Uterus (tissue), 4 donors: Measurements from ENCODE around the gene NDUFS6. TPM values are rescaled to one million over a fixed set of nuclear protein-coding genes. Genes with fewer than 3 reads are reported as not detected.

ENCODE experiments used
- DNase-seq, 2 donors: peaks; one replicate each; pipeline ENCODE4 v3.0.0-alpha.2; 2019 to 2020
- H3K27ac ChIP-seq, 2 donors: fragments of 200-600 bp; sonication (generic); 1 replicate in 1 of 2; 2 replicates in 1 of 2; pipeline ENCODE4 v1.5.1; 2016 to 2018
- H3K27me3 ChIP-seq, 2 donors: fragments of 200-600 bp; sonication (generic); one replicate each; pipeline ENCODE4 v1.5.1; 2018 to 2019; ENCODE audit warnings: control low read depth in 1 of 2
- H3K36me3 ChIP-seq, 2 donors: fragments of 200-600 bp; sonication (generic); one replicate each; pipeline ENCODE4 v1.5.1; 2019; ENCODE audit warnings: control low read depth in 1 of 2
- H3K4me1 ChIP-seq, 2 donors: fragments of 200-600 bp; sonication (generic); one replicate each; pipeline ENCODE4 v1.5.1; 2018 to 2019; ENCODE audit warnings: control low read depth in 1 of 2
- H3K4me3 ChIP-seq, 2 donors: fragments of 200-600 bp; sonication (generic); 1 replicate in 1 of 2; 2 replicates in 1 of 2; pipeline ENCODE4 v1.5.1; 2018 to 2019; ENCODE audit warnings: mild to moderate bottlenecking in 1 of 2
- H3K9me3 ChIP-seq, 2 donors: fragments of 200-600 bp; sonication (generic); one replicate each; pipeline ENCODE4 v1.5.1; 2019; ENCODE audit warnings: control low read depth in 1 of 2
- POLR2A ChIP-seq, 2 donors: fragments of 450-650 bp; IDR thresholded peaks; one replicate each; pipeline ENCODE4 v1.6.1; 2016; ENCODE audit warnings: antibody characterized with exemption in 2 of 2, mild to moderate bottlenecking in 1 of 2, moderate library complexity in 1 of 2
- intact Hi-C: fragments of 100-400 bp; cut with DNase I; formaldehyde crosslinking; loops from one replicate; pipeline ENCODE4 v1.15.1; 2023; ENCODE audit warnings: low total_unique reads
- total RNA-seq, 4 donors: library from RNA; depleted of rRNA in 3 of 4; stranded (reverse); fragments of >200 nt in 3 of 4; gene quantifications; one replicate each; pipeline versions ENCODE4 v1.1.0 to v1.2.4, GENCODE V29; 2014 to 2023
- TF ChIP-seq, protein P1 (sequence below), 4 experiments: fragments of 200-600 bp in 2 of 4; fragments of 450-650 bp in 2 of 4; sonication (generic) in 2 of 4; IDR thresholded peaks; one replicate each; pipeline ENCODE4 v1.5.1; 2016 to 2019; ENCODE audit warnings: antibody characterized with exemption in 4 of 4, mild to moderate bottlenecking in 2 of 4, moderate library complexity in 1 of 4
- donor health status: DM: yes; HTN: yes; CAD: no.

NDUFS6 gene
- total RNA-seq, 4 donors from 2014 or later: 8.5 to 17.9 (median 14.6) TPM

DNA sequence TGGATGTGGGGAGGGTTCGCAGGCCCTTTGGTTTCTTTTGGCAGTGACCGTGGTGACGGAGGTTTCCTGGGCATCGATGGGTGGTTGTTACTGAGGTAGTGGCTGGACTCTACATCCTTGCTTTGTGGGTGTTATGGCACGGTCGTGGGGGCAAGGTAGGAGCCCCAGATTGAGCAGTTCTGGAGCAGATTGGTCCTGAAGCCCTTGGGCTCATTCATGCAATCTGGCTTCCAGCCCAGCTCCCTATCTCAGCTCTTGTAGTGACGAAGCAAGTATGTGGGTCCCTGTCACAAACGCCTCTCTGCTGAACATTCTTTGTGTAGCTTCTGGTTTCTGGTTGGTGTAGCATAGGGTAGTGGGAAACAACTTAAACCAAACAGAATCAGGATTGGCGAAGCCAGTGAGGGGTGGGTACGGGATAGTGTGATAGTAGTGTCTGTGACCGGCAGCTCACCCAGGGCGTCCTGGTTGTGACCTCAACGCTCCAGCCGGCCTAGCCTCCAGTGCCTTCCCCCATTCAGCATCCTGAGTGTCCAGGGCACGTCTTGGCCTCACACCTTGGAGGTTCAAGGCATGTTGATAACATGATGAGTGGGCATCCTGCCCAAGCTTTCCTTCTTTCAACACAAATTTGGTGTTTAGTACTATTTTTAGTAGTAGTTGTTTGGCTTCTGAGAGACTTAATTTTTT, 2.9 kb downstream of the NDUFS6 start:
- H3K27ac ChIP-seq: no peak overlapping the region
- H3K4me1 ChIP-seq: no peaks in the 10 kb centered on the region
- no peak overlapping the region for H3K4me3 ChIP-seq
- no peaks in the 10 kb centered on the region for H3K9me3 ChIP-seq
- no peaks in the 10 kb centered on the region for H3K27me3 ChIP-seq
- TF ChIP-seq POLR2A (IDR thresholded peaks at IDR 0.05): no peak
- TF ChIP-seq, protein P1, sequence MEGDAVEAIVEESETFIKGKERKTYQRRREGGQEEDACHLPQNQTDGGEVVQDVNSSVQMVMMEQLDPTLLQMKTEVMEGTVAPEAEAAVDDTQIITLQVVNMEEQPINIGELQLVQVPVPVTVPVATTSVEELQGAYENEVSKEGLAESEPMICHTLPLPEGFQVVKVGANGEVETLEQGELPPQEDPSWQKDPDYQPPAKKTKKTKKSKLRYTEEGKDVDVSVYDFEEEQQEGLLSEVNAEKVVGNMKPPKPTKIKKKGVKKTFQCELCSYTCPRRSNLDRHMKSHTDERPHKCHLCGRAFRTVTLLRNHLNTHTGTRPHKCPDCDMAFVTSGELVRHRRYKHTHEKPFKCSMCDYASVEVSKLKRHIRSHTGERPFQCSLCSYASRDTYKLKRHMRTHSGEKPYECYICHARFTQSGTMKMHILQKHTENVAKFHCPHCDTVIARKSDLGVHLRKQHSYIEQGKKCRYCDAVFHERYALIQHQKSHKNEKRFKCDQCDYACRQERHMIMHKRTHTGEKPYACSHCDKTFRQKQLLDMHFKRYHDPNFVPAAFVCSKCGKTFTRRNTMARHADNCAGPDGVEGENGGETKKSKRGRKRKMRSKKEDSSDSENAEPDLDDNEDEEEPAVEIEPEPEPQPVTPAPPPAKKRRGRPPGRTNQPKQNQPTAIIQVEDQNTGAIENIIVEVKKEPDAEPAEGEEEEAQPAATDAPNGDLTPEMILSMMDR (IDR thresholded peaks at IDR 0.05): no peak
- intact Hi-C loops: no loop called here
- DNase-seq: no peak
- H3K36me3 ChIP-seq: no peaks in the 10 kb centered on the region

DNA sequence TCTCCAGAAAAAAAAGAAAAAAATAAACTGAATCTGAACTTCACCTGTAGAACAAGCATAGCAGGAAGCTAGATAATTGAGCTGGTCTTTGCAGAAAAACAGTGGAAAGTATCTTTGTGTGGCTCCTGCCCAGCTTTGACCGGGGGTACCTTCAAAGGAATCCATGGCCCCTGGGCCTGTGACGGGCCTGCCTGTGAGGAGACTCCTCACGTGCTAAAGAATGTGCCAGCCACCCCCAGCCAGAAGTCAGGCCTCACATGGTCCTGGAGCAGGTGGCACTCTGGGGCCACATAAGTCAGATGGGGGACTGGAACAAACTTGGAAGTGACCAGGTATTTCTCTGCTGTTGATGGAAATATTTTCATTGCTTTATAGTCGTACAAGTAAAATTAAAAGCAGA, 4.1 kb downstream of the NDUFS6 start:
- no peaks in the 10 kb centered on the region for H3K4me1 ChIP-seq
- no peaks in the 10 kb centered on the region for H3K36me3 ChIP-seq
- H3K4me3 ChIP-seq: no peak overlapping the region
- TF ChIP-seq, protein P1 (IDR thresholded peaks at IDR 0.05): no peak
- TF ChIP-seq POLR2A (IDR thresholded peaks at IDR 0.05): no peak
- no peak for DNase-seq
- intact Hi-C loops: no loop called here
- H3K9me3 ChIP-seq: no peaks in the 10 kb centered on the region
- H3K27me3 ChIP-seq: no peaks in the 10 kb centered on the region
- no peak overlapping the region for H3K27ac ChIP-seq

DNA sequence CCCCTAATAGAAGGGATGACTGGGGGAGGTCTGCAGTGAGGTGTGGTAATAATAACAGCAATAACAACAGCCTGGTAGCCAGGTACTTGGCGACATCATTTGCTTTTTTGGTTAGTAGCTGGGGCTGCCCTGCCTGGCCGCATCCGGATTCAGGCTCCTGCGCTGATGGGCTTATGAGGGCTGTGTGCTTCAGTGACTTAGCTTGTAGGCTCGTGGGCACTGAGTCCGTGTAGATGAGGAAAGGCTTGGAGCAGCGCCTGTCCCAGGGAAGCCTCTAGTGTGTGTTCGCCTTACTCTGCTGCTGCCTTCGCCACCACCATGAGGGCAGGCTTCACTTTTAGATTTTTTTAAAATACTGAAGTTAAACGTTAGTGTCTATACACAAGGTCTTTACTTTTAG, 4.5 kb downstream of the NDUFS6 start:
- no peak overlapping the region for H3K4me3 ChIP-seq
- H3K27me3 ChIP-seq: no peaks in the 10 kb centered on the region
- no peaks in the 10 kb centered on the region for H3K36me3 ChIP-seq
- no peaks in the 10 kb centered on the region for H3K4me1 ChIP-seq
- DNase-seq: no peak
- intact Hi-C loops: no loop called here
- no peaks in the 10 kb centered on the region for H3K9me3 ChIP-seq
- no peak overlapping the region for H3K27ac ChIP-seq
- no peak for TF ChIP-seq POLR2A (IDR thresholded peaks at IDR 0.05)
- TF ChIP-seq, protein P1 (IDR thresholded peaks at IDR 0.05): no peak

DNA sequence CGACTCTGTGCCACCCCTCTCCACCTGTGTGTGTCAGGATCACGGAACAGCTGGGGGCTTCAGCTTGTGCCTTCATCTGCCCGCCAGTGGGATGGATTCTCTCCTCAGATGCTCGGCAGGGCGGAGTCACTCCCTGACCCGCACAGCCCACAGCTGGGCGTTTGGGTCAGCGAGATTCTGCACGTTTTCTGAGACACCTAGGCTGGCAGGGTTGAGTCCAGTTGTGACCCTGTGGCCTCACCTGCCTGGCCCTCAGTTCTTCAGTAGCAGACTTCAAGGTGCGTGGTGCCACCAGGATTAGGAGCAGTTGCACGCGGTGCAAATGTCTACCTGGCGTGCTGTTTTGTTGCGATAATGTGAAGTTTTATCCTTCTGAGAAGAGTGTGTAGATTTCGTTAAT, 5.0 kb downstream of the NDUFS6 start:
- Histone ChIP-seq H3K27ac (no peak overlapping the region), H3K27me3 (no peaks in the 10 kb centered on the region), H3K4me3 (no peak overlapping the region), H3K4me1 (no peaks in the 10 kb centered on the region), H3K36me3 (no peaks in the 10 kb centered on the region), H3K9me3 (no peaks in the 10 kb centered on the region)
- DNase-seq: no peak
- intact Hi-C loops: no loop called here
- TF ChIP-seq POLR2A (IDR thresholded peaks at IDR 0.05): no peak
- TF ChIP-seq, protein P1 (IDR thresholded peaks at IDR 0.05): no peak

DNA sequence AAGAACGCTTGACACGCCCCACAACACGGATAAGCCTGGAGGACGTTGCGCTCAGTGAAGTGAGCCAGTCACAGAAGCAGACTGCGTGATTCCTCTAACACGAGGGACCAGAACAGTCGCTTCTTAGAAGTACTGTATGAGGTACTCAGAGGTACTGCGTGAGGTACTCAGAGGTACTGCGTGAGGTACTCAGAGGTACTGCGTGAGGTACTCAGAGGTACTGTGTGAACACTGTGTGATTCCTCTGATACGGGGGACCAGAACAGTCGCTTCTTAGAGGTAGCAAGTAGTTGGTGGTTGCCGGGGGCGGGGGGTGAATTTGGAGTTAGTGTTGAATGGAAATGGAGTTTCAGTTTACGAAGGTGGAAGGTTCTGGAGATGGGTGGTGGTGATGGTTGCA, 5.8 kb downstream of the NDUFS6 start:
- no peak overlapping the region for H3K27ac ChIP-seq
- H3K4me3 ChIP-seq: no peak overlapping the region
- no peaks in the 10 kb centered on the region for H3K27me3 ChIP-seq
- no peak for TF ChIP-seq POLR2A (IDR thresholded peaks at IDR 0.05)
- TF ChIP-seq, protein P1 (IDR thresholded peaks at IDR 0.05): no peak
- no peaks in the 10 kb centered on the region for H3K4me1 ChIP-seq
- intact Hi-C loops: no loop called here
- no peak for DNase-seq
- no peaks in the 10 kb centered on the region for H3K9me3 ChIP-seq
- H3K36me3 ChIP-seq: no peaks in the 10 kb centered on the region
